ENCODE results near the gene MRPL30. TPM values are rescaled to one million over a fixed set of nuclear protein-coding genes. Genes with fewer than 3 reads are reported as not detected.

The MRPL30 gene
- polyA plus RNA-seq, 1 of the 3 experiments (the other 2 are of a cell fraction) = 14.9 TPM

DNA sequence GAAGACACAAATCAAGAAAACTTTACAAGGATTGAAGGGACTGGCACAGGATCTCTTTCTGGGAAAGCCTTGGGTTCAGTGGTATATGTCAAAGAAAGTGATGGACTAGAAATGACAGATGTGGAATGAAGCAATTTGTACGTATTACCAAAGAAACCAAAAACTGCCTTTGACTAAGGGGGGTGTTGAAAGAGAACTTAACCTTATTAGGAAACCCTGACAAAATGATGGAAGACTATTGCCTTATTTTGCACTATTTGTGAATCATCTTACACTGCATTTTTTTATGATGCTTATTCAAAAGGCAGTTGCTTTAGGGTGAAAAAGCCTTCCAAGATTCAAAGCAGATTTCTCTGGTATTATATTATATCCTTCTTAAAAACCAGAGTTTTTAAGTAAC, 30.3 kb upstream of the MRPL30 start:
- Histone ChIP-seq H3K4me3 (ENCODE audit: low read depth in 2 of 2, low read length in 1 of 2) (no peak overlapping the region), H3K4me2 (no peak overlapping the region), H3K4me1 (ENCODE audit: control insufficient read depth in 1 of 2, insufficient read depth in 2 of 2, low read depth in 1 of 2, low read length in 1 of 2) (peaks cover 0 to 8% of the 10 kb centered on the region in 2 experiments; a peak in 2 of 4 replicates), H2AFZ (ENCODE audit: low read depth) (no peak overlapping the region), H3K27me3 (ENCODE audit: insufficient read depth) (no peaks in the 10 kb centered on the region), H3K36me3 (replicated peaks in 1 of 2; ENCODE audit: control insufficient read depth in 1 of 2, insufficient read depth in 2 of 2, low read length in 1 of 2) (no peaks in the 10 kb centered on the region), H3K9me3 (no peaks in the 10 kb centered on the region), H4K20me1 (ENCODE audit: insufficient read depth) (no peaks in the 10 kb centered on the region), H3K9ac (no peak overlapping the region), H3K27ac (ENCODE audit: low read depth in 2 of 2, low read length in 1 of 2) (no peak overlapping the region), H3K79me2 (ENCODE audit: insufficient read depth) (no peaks in the 10 kb centered on the region), H3K9me2 (no peaks in the 10 kb centered on the region), H3F3A (replicated peaks; ENCODE audit: insufficient read depth) (no peaks in the 10 kb centered on the region)
- TF ChIP-seq TAF1 (IDR thresholded peaks at IDR 0.05; ENCODE audit: borderline replicate concordance, low read depth, low read length) (no peak), TCF12 (IDR thresholded peaks at IDR 0.05) (no peak), MEF2A (IDR thresholded peaks at IDR 0.05; ENCODE audit: borderline replicate concordance, low read depth) (no peak), NRF1 (IDR thresholded peaks at IDR 0.05; ENCODE audit: low read depth, low read length) (no peak), NFIC (IDR thresholded peaks at IDR 0.05; ENCODE audit: borderline replicate concordance) (no peak), RXRA (IDR thresholded peaks at IDR 0.05; ENCODE audit: borderline replicate concordance, low read depth) (no peak), POLR2AphosphoS5 (IDR thresholded peaks at IDR 0.05; ENCODE audit: low read depth, low read length) (no peak), MXI1 (IDR thresholded peaks at IDR 0.05; ENCODE audit: low read depth, low read length) (no peak), RFX5 (IDR thresholded peaks at IDR 0.05; ENCODE audit: low read length) (no peak), SIN3A (IDR thresholded peaks at IDR 0.05; ENCODE audit: borderline replicate concordance, low read depth, low read length) (no peak)
- TF ChIP-seq, protein P1, sequence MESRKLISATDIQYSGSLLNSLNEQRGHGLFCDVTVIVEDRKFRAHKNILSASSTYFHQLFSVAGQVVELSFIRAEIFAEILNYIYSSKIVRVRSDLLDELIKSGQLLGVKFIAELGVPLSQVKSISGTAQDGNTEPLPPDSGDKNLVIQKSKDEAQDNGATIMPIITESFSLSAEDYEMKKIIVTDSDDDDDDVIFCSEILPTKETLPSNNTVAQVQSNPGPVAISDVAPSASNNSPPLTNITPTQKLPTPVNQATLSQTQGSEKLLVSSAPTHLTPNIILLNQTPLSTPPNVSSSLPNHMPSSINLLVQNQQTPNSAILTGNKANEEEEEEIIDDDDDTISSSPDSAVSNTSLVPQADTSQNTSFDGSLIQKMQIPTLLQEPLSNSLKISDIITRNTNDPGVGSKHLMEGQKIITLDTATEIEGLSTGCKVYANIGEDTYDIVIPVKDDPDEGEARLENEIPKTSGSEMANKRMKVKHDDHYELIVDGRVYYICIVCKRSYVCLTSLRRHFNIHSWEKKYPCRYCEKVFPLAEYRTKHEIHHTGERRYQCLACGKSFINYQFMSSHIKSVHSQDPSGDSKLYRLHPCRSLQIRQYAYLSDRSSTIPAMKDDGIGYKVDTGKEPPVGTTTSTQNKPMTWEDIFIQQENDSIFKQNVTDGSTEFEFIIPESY (IDR thresholded peaks at IDR 0.05; ENCODE audit: borderline replicate concordance, low read depth) = no peak
- TF ChIP-seq, protein P2, sequence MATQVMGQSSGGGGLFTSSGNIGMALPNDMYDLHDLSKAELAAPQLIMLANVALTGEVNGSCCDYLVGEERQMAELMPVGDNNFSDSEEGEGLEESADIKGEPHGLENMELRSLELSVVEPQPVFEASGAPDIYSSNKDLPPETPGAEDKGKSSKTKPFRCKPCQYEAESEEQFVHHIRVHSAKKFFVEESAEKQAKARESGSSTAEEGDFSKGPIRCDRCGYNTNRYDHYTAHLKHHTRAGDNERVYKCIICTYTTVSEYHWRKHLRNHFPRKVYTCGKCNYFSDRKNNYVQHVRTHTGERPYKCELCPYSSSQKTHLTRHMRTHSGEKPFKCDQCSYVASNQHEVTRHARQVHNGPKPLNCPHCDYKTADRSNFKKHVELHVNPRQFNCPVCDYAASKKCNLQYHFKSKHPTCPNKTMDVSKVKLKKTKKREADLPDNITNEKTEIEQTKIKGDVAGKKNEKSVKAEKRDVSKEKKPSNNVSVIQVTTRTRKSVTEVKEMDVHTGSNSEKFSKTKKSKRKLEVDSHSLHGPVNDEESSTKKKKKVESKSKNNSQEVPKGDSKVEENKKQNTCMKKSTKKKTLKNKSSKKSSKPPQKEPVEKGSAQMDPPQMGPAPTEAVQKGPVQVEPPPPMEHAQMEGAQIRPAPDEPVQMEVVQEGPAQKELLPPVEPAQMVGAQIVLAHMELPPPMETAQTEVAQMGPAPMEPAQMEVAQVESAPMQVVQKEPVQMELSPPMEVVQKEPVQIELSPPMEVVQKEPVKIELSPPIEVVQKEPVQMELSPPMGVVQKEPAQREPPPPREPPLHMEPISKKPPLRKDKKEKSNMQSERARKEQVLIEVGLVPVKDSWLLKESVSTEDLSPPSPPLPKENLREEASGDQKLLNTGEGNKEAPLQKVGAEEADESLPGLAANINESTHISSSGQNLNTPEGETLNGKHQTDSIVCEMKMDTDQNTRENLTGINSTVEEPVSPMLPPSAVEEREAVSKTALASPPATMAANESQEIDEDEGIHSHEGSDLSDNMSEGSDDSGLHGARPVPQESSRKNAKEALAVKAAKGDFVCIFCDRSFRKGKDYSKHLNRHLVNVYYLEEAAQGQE (IDR thresholded peaks at IDR 0.05; ENCODE audit: low read depth, low read length) = no peak
- TF ChIP-seq, protein P3, sequence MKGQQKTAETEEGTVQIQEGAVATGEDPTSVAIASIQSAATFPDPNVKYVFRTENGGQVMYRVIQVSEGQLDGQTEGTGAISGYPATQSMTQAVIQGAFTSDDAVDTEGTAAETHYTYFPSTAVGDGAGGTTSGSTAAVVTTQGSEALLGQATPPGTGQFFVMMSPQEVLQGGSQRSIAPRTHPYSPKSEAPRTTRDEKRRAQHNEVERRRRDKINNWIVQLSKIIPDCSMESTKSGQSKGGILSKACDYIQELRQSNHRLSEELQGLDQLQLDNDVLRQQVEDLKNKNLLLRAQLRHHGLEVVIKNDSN (IDR thresholded peaks at IDR 0.05; ENCODE audit: borderline replicate concordance, low read depth) = no peak
- TF ChIP-seq, protein P4, sequence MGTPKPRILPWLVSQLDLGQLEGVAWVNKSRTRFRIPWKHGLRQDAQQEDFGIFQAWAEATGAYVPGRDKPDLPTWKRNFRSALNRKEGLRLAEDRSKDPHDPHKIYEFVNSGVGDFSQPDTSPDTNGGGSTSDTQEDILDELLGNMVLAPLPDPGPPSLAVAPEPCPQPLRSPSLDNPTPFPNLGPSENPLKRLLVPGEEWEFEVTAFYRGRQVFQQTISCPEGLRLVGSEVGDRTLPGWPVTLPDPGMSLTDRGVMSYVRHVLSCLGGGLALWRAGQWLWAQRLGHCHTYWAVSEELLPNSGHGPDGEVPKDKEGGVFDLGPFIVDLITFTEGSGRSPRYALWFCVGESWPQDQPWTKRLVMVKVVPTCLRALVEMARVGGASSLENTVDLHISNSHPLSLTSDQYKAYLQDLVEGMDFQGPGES (IDR thresholded peaks at IDR 0.05; ENCODE audit: low read depth, low read length) = no peak
- ChIA-PET POLR2A (no interaction called here), CTCF (no interaction called here)
- DNase-seq = no peak
- WGBS (ENCODE audit: low lambda C conversion rate) = 90% methylated on average over 1 of the region's 1 CpG

Measured in SK-N-SH (cell line).